ENCODE measurements around the gene KRT79.

DNA sequence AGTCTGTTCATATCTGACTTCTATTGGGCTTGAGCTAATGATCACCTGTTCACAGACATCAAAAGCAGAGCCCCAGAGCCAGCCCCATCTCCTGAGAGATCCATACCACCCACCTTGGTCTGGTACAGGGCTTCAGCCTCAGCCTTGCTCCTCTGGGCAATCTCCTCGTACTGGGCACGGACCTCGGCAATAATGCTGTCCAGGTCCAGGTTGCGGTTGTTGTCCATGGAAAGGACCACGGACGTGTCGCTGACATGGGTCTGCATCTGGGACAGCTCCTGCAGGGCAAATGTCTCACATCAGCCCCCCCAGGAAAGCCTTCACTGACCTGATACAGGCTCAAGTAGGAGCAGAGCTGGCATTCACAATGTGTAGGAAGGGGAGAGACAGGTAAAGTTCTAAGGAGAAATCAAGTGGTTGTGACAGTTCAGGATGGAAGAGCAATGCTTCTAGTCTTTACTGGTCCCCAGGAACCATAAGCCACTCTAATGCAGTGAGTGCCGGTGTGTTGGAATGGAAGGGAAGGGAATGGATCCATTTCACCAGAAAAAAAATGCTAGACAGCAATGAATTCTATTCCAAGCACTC lies 25.4 kb downstream of the KRT79 start:
- TF ChIP-seq POLR2A (IDR thresholded peaks at IDR 0.05) (no peak), POLR2AphosphoS5 (IDR thresholded peaks at IDR 0.05) (no peak)
- TF ChIP-seq, protein P1, sequence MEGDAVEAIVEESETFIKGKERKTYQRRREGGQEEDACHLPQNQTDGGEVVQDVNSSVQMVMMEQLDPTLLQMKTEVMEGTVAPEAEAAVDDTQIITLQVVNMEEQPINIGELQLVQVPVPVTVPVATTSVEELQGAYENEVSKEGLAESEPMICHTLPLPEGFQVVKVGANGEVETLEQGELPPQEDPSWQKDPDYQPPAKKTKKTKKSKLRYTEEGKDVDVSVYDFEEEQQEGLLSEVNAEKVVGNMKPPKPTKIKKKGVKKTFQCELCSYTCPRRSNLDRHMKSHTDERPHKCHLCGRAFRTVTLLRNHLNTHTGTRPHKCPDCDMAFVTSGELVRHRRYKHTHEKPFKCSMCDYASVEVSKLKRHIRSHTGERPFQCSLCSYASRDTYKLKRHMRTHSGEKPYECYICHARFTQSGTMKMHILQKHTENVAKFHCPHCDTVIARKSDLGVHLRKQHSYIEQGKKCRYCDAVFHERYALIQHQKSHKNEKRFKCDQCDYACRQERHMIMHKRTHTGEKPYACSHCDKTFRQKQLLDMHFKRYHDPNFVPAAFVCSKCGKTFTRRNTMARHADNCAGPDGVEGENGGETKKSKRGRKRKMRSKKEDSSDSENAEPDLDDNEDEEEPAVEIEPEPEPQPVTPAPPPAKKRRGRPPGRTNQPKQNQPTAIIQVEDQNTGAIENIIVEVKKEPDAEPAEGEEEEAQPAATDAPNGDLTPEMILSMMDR (IDR thresholded peaks at IDR 0.05): no peak
